C4-2B (cell line): ENCODE results near the gene KRTAP1-5.

Source experiments
- ZFX ChIP-seq: fragments of 450-650 bp; IDR thresholded peaks from 2 replicates; pipeline ENCODE4 v1.6.1; 2017
- TF ChIP-seq, protein P1 (sequence below): fragments of 450-650 bp; conservative IDR thresholded peaks from 2 replicates; pipeline ENCODE4 v1.5.1; 2017; ENCODE audit warnings: mild to moderate bottlenecking

GRCh38 chr17:41076788-41077187 lies 49.8 kb upstream of the KRTAP1-5 start:
- TF ChIP-seq, protein P1, sequence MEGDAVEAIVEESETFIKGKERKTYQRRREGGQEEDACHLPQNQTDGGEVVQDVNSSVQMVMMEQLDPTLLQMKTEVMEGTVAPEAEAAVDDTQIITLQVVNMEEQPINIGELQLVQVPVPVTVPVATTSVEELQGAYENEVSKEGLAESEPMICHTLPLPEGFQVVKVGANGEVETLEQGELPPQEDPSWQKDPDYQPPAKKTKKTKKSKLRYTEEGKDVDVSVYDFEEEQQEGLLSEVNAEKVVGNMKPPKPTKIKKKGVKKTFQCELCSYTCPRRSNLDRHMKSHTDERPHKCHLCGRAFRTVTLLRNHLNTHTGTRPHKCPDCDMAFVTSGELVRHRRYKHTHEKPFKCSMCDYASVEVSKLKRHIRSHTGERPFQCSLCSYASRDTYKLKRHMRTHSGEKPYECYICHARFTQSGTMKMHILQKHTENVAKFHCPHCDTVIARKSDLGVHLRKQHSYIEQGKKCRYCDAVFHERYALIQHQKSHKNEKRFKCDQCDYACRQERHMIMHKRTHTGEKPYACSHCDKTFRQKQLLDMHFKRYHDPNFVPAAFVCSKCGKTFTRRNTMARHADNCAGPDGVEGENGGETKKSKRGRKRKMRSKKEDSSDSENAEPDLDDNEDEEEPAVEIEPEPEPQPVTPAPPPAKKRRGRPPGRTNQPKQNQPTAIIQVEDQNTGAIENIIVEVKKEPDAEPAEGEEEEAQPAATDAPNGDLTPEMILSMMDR: no peak
- no peak for TF ChIP-seq ZFX
